ENCODE data around the gene ESPN. TPM values are rescaled to one million over a fixed set of nuclear protein-coding genes. Genes with fewer than 3 reads are reported as not detected.

Gene ESPN
- total RNA-seq, 2 donors from 2014 or later: 74.3 to 98.0 TPM

DNA sequence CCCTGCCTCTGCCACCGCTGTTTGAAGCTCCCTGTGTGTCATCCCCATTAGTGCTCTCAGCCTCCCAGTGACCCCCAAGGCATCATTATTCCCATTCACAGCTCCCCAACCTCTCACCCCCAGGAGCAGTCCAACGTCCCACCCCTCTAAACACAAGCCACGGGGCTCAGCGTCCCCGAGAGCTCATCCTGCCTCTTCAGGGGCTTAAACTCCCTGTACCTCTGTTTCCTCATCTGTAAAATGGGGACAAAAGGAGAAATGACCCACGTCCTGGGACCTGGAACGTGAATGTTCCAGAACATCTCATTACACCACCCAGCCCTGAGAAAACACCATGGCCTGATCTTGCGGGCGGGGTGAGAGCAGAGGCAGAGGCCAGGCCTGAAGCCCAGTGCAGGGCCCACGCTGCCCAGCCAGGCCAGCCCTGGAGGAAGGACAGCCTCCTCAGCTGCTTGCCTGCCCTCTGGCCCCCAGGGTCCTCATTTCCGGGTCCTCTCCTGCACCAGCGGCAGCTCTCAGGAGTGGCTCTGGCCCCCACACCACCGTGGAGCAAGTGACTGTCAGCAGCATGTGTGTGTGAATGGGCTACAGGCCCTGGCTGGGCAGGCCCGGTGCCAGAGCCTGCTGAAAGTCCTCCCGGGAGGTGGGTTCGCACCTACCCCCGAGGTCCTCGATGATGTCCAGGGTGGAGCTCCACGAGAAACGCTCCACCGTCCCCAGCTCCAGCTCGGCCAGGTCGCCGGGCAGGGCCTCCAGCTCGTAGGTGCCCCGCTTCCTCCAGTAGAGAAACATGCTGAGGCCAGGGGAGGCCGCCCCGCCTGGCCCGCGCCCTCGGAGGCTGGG is 81.0 kb downstream of the ESPN start:
- no peak for DNase-seq
- intact Hi-C loops (cut with DNase I): no loop called here
- H3K4me1 ChIP-seq: no peaks in the 10 kb centered on the region

DNA sequence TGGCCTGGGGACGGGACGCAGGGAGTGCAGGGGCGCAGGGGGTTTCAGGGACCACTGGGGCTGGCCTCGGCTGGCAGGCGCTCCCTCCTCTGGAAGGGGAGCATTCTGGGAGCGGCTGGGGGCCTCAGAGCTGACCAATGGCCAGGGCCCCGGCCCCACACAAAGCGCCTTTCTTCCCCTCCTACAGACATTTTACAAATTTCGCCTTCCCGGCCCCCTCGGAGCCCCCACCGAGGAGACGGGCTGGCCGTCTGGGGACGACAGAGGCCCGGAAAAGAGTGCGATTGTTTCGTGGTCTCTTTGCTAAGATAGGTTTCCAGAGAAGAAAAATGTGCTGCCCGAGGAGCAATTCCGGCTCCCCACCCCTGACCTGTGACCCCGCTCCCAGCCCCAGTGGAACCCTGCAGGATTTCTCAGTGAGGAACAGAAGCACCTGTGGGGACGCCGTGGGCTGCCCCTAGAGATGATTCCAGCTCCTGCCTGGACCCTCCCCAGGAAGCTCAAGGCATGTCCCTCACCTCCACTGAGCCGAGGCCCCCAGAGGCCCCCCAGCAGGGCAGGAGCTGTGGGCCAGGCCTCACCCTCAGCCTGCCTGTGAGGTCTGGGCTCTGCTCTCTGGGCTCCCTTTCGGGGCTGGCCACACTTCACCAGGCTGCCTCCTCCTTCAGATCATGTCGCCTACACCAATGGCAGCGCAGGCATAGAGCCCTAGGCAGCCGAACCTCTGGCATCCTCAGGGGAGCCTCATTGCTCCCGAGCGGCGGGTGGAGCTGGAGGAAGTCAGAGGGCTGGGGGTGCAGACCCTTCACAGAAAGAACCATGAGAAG is 81.8 kb downstream of the ESPN start:
- H3K27ac ChIP-seq: no peak overlapping the region
- no peak overlapping the region for H3K9ac ChIP-seq (ENCODE audit: low read depth in 2 of 2, low read length in 2 of 2)
- TF ChIP-seq, protein P1, sequence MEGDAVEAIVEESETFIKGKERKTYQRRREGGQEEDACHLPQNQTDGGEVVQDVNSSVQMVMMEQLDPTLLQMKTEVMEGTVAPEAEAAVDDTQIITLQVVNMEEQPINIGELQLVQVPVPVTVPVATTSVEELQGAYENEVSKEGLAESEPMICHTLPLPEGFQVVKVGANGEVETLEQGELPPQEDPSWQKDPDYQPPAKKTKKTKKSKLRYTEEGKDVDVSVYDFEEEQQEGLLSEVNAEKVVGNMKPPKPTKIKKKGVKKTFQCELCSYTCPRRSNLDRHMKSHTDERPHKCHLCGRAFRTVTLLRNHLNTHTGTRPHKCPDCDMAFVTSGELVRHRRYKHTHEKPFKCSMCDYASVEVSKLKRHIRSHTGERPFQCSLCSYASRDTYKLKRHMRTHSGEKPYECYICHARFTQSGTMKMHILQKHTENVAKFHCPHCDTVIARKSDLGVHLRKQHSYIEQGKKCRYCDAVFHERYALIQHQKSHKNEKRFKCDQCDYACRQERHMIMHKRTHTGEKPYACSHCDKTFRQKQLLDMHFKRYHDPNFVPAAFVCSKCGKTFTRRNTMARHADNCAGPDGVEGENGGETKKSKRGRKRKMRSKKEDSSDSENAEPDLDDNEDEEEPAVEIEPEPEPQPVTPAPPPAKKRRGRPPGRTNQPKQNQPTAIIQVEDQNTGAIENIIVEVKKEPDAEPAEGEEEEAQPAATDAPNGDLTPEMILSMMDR (IDR thresholded peaks at IDR 0.05): no peak
- intact Hi-C loops (cut with DNase I): no loop called here
- H3K9me3 ChIP-seq: no peaks in the 10 kb centered on the region
- H3K4me3 ChIP-seq: no peak overlapping the region
- H3K27me3 ChIP-seq: no peaks in the 10 kb centered on the region
- H3K36me3 ChIP-seq: no peaks in the 10 kb centered on the region
- no peak for DNase-seq
- H3K4me1 ChIP-seq: no peaks in the 10 kb centered on the region

More for the DNA sequence above, 81.0 kb downstream of the ESPN start:
- no peaks in the 10 kb centered on the region for H3K36me3 ChIP-seq
- H3K27ac ChIP-seq: no peak overlapping the region
- H3K9ac ChIP-seq (ENCODE audit: low read depth in 2 of 2, low read length in 2 of 2): no peak overlapping the region
- H3K9me3 ChIP-seq: no peaks in the 10 kb centered on the region
- no peak overlapping the region for H3K4me3 ChIP-seq
- no peaks in the 10 kb centered on the region for H3K27me3 ChIP-seq
- TF ChIP-seq, protein P1 (IDR thresholded peaks at IDR 0.05): no peak

GRCh38 chr1:6507037-6507428 is 82.5 kb downstream of the ESPN start:
- Histone ChIP-seq H3K4me3 (no peak overlapping the region), H3K27ac (no peak overlapping the region), H3K27me3 (no peaks in the 10 kb centered on the region), H3K4me1 (no peaks in the 10 kb centered on the region), H3K9me3 (no peaks in the 10 kb centered on the region), H3K9ac (ENCODE audit: low read depth in 2 of 2, low read length in 2 of 2) (no peak overlapping the region), H3K36me3 (no peaks in the 10 kb centered on the region)
- TF ChIP-seq, protein P1 (IDR thresholded peaks at IDR 0.05): no peak
- intact Hi-C loops (cut with DNase I): no loop called here
- no peak for DNase-seq

DNA sequence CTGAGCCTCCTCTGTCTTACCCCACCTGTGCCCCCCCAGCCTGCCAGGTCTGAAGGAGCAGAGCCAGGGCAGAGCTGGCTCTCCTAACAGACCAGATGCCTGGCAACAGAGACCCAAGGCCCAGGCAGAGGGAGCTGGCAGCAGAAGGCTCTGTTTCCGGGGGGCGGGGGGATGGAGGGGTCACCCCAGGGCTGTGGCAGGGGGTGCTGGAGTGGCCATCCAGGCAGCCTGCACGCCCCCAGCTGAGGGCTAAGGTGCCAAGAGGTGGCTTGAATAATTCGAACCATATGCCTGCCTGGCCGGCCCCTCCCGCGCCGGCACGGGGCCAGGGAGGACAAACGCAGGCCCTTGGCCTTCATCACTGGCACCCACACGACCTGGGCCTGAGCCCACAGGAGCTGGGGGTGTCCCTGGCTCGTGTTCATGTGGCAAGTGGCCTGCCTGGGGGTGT is 82.9 kb downstream of the ESPN start:
- H3K27ac ChIP-seq: no peak overlapping the region
- H3K27me3 ChIP-seq: no peaks in the 10 kb centered on the region
- TF ChIP-seq, protein P1 (IDR thresholded peaks at IDR 0.05): no peak
- no peak overlapping the region for H3K4me3 ChIP-seq
- DNase-seq: no peak
- H3K9me3 ChIP-seq: no peaks in the 10 kb centered on the region
- no peak overlapping the region for H3K9ac ChIP-seq (ENCODE audit: low read depth in 2 of 2, low read length in 2 of 2)
- intact Hi-C loops (cut with DNase I): no loop called here
- H3K36me3 ChIP-seq: no peaks in the 10 kb centered on the region
- H3K4me1 ChIP-seq: no peaks in the 10 kb centered on the region

DNA sequence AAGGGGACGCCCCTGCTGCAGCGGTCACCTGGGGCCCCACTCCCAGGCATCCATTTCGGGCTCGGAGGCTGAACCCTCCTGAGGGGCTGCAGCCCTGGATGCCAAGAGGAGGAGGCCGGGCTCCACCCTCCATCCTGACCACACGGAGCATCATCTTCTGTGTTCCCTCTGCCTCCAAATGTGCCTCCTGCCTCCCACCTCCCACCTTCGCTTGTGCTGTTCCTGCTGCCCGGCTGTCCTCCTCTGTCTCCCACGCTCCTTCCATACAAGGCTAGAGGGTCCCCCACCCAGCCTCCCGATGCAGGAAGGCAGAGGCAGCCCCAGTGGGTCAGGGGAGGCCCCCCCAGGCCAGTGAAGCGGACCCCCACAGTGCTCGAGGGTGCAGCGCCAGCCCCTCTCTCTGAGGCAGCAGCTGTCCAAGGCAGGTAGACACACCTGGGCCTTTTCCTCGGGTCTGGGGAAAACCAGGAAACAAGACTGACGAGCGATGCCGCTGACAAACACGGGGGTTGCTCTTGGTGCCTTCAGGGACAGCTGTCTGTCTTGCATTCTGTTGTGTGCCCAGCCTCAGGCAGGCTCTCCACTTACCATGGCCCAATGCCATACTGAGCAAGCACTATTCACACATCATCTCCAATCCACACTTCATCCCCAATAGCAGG is 83.7 kb downstream of the ESPN start:
- DNase-seq: no peak
- no peaks in the 10 kb centered on the region for H3K4me1 ChIP-seq
- no peak overlapping the region for H3K27ac ChIP-seq
- H3K9ac ChIP-seq (ENCODE audit: low read depth in 2 of 2, low read length in 2 of 2): no peak overlapping the region
- TF ChIP-seq, protein P1 (IDR thresholded peaks at IDR 0.05): no peak
- no peak overlapping the region for H3K4me3 ChIP-seq
- H3K9me3 ChIP-seq: no peaks in the 10 kb centered on the region
- intact Hi-C loops (cut with DNase I): no loop called here
- H3K27me3 ChIP-seq: no peaks in the 10 kb centered on the region
- no peaks in the 10 kb centered on the region for H3K36me3 ChIP-seq

Measured in colonic mucosa (tissue), 4 donors.